ENCODE results near the gene EFNA5. TPM values are rescaled to one million over a fixed set of nuclear protein-coding genes. Genes with fewer than 3 reads are reported as not detected.
"Not testable (repeated sequence)": the region's sequence is repeated elsewhere in the genome, so short reads cannot be mapped to it uniquely, and the experiment has no call there.

EFNA5 gene
- total RNA-seq, 4 donors from 2014 or later = 6.8 to 17.9 (median 11.5) TPM

DNA sequence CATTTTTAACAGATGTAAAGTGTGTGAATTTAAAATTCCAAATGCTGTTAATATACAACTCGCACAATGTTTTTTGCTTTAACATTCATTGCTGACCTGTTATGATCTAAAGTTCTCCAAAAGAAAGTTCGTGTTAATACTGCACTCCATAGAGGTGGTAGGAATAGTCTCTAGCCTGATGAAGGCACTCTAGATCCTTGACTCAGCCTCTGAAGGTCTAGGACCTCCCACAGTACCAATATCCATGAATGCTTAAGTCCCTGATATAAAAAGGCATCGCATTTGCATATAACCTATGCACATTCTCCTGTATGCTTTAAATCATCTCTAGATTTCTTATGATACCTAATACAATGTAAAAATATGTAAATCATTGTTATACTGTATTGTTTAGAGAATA lies 213.6 kb downstream of the EFNA5 start:
- intact Hi-C loops (cut with DNase I) = no loop called here
- H3K27ac ChIP-seq = peak overlapping the region; percentile 16 to 67 (median 62)
- H3K36me3 ChIP-seq = no peaks in the 10 kb centered on the region
- no peak overlapping the region for H3K4me3 ChIP-seq
- no peak for DNase-seq
- H3K4me1 ChIP-seq = peaks cover 10 to 54% (median 19%) of the 10 kb centered on the region in 3 donors
- H3K9me3 ChIP-seq = no peaks in the 10 kb centered on the region
- H3K27me3 ChIP-seq = no peaks in the 10 kb centered on the region
- 85% methylated on average over 3 of the region's 3 CpGs for WGBS, 2 donors
- no peak for TF ChIP-seq POLR2A (IDR thresholded peaks at IDR 0.05)
- TF ChIP-seq, protein P1, sequence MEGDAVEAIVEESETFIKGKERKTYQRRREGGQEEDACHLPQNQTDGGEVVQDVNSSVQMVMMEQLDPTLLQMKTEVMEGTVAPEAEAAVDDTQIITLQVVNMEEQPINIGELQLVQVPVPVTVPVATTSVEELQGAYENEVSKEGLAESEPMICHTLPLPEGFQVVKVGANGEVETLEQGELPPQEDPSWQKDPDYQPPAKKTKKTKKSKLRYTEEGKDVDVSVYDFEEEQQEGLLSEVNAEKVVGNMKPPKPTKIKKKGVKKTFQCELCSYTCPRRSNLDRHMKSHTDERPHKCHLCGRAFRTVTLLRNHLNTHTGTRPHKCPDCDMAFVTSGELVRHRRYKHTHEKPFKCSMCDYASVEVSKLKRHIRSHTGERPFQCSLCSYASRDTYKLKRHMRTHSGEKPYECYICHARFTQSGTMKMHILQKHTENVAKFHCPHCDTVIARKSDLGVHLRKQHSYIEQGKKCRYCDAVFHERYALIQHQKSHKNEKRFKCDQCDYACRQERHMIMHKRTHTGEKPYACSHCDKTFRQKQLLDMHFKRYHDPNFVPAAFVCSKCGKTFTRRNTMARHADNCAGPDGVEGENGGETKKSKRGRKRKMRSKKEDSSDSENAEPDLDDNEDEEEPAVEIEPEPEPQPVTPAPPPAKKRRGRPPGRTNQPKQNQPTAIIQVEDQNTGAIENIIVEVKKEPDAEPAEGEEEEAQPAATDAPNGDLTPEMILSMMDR (IDR thresholded peaks at IDR 0.05) = no peak

DNA sequence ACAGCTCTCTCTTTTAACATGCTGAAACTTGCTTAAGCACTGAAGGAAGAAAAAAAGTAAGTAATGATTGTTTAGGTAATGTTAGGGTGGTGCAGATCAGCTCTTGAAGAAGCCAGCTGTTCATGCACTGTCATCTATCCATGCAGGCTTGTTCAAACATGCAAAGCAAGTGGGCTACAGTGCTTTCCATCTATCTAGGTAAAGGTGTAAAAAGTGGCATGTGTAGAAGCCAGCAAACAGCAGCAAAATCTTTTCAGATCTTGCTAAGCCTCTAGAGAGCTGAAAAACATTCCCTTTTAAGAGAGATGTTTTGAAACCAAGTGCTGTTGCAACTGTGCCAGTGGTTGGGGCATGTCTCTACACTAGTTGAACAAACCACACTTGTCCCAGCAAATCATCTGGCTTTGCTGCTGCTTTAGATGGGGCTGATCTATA lies 214.4 kb downstream of the EFNA5 start:
- no peaks in the 10 kb centered on the region for H3K27me3 ChIP-seq
- no peaks in the 10 kb centered on the region for H3K36me3 ChIP-seq
- no peaks in the 10 kb centered on the region for H3K9me3 ChIP-seq
- TF ChIP-seq, protein P1 (IDR thresholded peaks at IDR 0.05) = no peak
- TF ChIP-seq POLR2A (IDR thresholded peaks at IDR 0.05) = no peak
- no peak overlapping the region for H3K4me3 ChIP-seq
- peaks cover 10 to 54% (median 19%) of the 10 kb centered on the region in 3 donors for H3K4me1 ChIP-seq
- H3K27ac ChIP-seq = peak overlapping the region; percentile 16 to 67 (median 62)
- no peak for DNase-seq
- intact Hi-C loops (cut with DNase I) = no loop called here

DNA sequence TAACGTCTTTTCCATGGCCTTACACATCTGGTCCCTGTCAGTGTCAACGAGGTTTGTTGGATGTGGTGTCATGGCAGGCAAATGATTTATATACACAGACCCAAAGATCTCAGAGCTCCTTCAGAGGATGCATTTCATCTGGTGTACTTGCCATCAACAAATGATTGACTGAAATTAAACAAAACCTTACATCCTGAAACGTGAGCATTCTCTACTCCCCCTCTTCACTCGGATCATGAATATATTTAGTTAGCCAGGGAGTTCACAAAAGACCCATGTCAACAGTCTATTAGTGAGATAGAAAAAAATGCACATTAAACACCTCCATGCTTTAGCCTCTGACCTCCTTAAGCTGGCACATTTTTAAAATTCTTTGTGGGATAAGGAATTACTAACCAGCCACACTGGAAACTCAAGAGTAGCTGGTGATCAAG lies 215.6 kb downstream of the EFNA5 start:
- Histone ChIP-seq H3K9me3 (no peaks in the 10 kb centered on the region), H3K27me3 (no peaks in the 10 kb centered on the region), H3K4me1 (peaks cover 10 to 57% (median 19%) of the 10 kb centered on the region in 3 donors), H3K36me3 (no peaks in the 10 kb centered on the region), H3K27ac (peak overlapping the region; percentile 33 to 67 (median 56)), H3K4me3 (no peak overlapping the region)
- 42 to 57% methylated on average over 4 of the region's 4 CpGs for WGBS, 2 donors
- TF ChIP-seq, protein P1 (IDR thresholded peaks at IDR 0.05) = no peak
- no peak for TF ChIP-seq POLR2A (IDR thresholded peaks at IDR 0.05)
- intact Hi-C loops (cut with DNase I) = no loop called here
- DNase-seq = no peak

DNA sequence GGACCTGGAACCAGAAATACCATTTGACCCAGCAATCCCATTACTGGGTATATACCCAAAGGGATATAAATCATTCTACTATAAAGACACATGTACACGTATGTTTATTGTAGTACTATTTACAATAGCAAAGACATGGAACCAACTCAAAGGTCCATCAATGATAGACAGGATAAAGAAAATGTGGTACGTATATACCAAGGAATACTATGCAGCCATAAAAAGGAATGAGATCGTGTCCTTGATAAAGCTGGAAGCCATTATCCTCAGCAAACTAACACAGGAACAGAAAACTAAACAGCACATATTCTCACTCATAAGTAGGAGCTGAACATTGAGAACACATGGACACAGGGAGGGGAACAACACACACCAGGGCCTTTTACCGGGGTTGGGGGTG lies 218.9 kb downstream of the EFNA5 start:
- H3K27ac ChIP-seq; DNase-seq; H3K9me3 ChIP-seq; H3K27me3 ChIP-seq; H3K36me3 ChIP-seq; intact Hi-C loops (cut with DNase I); H3K4me3 ChIP-seq: not testable (repeated sequence)
- WGBS, 2 donors = 92% methylated on average over 4 of the region's 4 CpGs
- H3K4me1 ChIP-seq = peaks cover 4 to 53% (median 14%) of the 10 kb centered on the region in 3 donors

DNA sequence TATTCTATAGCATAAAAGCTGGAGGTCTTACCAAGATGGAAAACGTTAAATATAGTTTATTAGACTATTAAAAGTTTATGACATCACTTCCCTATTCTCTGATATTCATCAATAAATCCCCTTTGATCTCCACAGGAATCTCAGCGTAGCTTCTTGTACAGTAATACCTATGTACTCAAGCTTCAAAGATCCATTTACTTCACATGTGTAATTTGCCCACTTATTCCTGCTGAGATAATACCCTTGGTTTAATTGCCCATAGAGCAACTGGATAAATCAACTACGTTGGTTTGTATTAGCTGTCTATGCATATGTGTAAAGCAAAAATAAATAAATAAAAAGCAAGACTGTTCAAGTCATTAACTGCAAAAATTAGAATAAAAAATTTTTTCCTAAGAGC lies 219.7 kb downstream of the EFNA5 start:
- Histone ChIP-seq H3K27ac (no peak overlapping the region), H3K9me3 (no peaks in the 10 kb centered on the region), H3K36me3 (no peaks in the 10 kb centered on the region), H3K4me3 (no peak overlapping the region), H3K27me3 (no peaks in the 10 kb centered on the region), H3K4me1 (peaks cover 0 to 45% (median 11%) of the 10 kb centered on the region in 3 donors)
- intact Hi-C loops (cut with DNase I) = no loop called here
- no peak for DNase-seq
- no peak for TF ChIP-seq POLR2A (IDR thresholded peaks at IDR 0.05)
- TF ChIP-seq, protein P1 (IDR thresholded peaks at IDR 0.05) = no peak
- WGBS, 2 donors = 86 to 87% methylated on average over 3 of the region's 3 CpGs

DNA sequence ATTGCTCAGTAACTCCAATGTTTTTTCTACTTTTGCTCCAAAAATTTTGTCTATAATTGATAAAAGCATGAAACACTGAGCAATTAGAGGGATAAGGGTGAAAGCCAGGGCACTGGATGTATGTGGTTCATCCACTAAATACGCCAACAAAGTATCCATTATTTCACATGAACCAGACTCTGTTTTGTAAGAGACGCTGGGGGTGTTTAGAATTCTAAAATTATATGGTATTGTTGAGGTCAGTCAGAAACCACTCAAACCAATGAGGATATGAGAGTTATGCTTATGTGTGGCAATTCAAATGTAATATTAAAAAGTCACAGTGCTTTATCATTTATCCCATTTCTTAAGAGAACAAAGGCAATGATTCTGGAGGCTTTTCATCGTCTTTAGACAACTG lies 220.2 kb downstream of the EFNA5 start:
- Histone ChIP-seq H3K4me3 (no peak overlapping the region), H3K4me1 (peaks cover 0 to 40% (median 7%) of the 10 kb centered on the region in 3 donors), H3K9me3 (no peaks in the 10 kb centered on the region), H3K27ac (no peak overlapping the region), H3K27me3 (no peaks in the 10 kb centered on the region), H3K36me3 (no peaks in the 10 kb centered on the region)
- 90 to 92% methylated on average over 3 of the region's 3 CpGs for WGBS, 2 donors
- TF ChIP-seq, protein P1 (IDR thresholded peaks at IDR 0.05) = no peak
- no peak for TF ChIP-seq POLR2A (IDR thresholded peaks at IDR 0.05)
- no peak for DNase-seq
- intact Hi-C loops (cut with DNase I) = no loop called here

Measured in esophagus squamous epithelium (tissue), 5 donors.